ENCODE results near the gene RREB1.

RREB1 gene

DNA sequence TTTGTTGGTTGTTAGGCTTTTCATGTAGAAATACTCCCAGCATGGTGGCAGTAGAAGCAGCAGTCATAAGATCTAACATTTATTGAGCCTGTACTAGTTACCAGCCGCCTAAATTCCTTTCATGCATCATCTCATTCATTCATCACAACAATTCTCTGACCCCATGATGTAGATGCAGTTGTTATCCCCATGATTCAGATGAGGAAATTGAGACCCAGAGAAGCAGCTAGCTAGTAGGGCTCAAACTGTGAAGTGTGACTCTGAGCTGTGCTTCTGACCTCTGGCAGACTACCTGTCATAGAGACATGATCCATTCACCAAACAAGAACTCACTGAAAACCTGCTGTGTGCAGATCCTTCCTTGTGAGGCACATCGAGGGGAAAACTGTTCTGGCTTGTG lies 16.9 kb downstream of the RREB1 start:
- no peaks in the 10 kb centered on the region for H3K9me3 ChIP-seq (ENCODE audit: control insufficient read depth, low read length)
- no peak overlapping the region for H3K4me3 ChIP-seq (ENCODE audit: low read depth, low read length)
- no peak overlapping the region for H3K27ac ChIP-seq
- H3K36me3 ChIP-seq (ENCODE audit: control insufficient read depth, insufficient read depth, low read length), result no peaks in the 10 kb centered on the region
- H3K9ac ChIP-seq, result no peak overlapping the region
- peaks cover 73% of the 10 kb centered on the region for H3K79me2 ChIP-seq
- TF ChIP-seq, protein P1, sequence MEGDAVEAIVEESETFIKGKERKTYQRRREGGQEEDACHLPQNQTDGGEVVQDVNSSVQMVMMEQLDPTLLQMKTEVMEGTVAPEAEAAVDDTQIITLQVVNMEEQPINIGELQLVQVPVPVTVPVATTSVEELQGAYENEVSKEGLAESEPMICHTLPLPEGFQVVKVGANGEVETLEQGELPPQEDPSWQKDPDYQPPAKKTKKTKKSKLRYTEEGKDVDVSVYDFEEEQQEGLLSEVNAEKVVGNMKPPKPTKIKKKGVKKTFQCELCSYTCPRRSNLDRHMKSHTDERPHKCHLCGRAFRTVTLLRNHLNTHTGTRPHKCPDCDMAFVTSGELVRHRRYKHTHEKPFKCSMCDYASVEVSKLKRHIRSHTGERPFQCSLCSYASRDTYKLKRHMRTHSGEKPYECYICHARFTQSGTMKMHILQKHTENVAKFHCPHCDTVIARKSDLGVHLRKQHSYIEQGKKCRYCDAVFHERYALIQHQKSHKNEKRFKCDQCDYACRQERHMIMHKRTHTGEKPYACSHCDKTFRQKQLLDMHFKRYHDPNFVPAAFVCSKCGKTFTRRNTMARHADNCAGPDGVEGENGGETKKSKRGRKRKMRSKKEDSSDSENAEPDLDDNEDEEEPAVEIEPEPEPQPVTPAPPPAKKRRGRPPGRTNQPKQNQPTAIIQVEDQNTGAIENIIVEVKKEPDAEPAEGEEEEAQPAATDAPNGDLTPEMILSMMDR (IDR thresholded peaks at IDR 0.05), result no peak
- no peak overlapping the region for H3K4me2 ChIP-seq (ENCODE audit: low read length)
- H3K4me1 ChIP-seq, result peaks cover 2% of the 10 kb centered on the region
- H3K27me3 ChIP-seq (ENCODE audit: control insufficient read depth, insufficient read depth, low read length), result no peaks in the 10 kb centered on the region
- H2AFZ ChIP-seq, result no peak overlapping the region

DNA sequence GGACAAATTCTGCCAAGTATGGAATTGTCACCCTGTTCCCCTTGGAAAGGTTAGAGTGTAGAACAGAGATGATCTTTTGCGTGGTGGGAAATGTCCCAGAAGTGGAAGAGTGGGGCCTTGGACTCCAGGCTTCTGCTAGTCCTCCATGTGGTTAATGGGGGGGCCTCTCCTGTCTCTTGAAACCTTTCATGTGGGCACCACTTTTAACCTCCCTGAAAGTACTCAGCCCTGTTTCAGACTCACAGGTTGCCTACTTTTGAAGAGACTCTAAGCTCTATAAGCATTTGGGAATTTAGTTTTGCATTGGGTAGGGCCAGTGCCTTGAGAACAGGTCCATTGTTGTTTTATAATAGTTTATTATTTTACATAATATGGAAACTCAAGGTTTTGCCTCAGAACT lies 17.5 kb downstream of the RREB1 start:
- H3K36me3 ChIP-seq (ENCODE audit: control insufficient read depth, insufficient read depth, low read length), result no peaks in the 10 kb centered on the region
- H3K9ac ChIP-seq, result no peak overlapping the region
- H3K4me1 ChIP-seq, result peaks cover 2% of the 10 kb centered on the region
- TF ChIP-seq, protein P1 (IDR thresholded peaks at IDR 0.05), result no peak
- no peak overlapping the region for H2AFZ ChIP-seq
- no peaks in the 10 kb centered on the region for H3K9me3 ChIP-seq (ENCODE audit: control insufficient read depth, low read length)
- no peaks in the 10 kb centered on the region for H3K27me3 ChIP-seq (ENCODE audit: control insufficient read depth, insufficient read depth, low read length)
- H3K27ac ChIP-seq, result no peak overlapping the region
- H3K79me2 ChIP-seq, result peaks cover 72% of the 10 kb centered on the region
- no peak overlapping the region for H3K4me3 ChIP-seq (ENCODE audit: low read depth, low read length)
- H3K4me2 ChIP-seq (ENCODE audit: low read length), result no peak overlapping the region

DNA sequence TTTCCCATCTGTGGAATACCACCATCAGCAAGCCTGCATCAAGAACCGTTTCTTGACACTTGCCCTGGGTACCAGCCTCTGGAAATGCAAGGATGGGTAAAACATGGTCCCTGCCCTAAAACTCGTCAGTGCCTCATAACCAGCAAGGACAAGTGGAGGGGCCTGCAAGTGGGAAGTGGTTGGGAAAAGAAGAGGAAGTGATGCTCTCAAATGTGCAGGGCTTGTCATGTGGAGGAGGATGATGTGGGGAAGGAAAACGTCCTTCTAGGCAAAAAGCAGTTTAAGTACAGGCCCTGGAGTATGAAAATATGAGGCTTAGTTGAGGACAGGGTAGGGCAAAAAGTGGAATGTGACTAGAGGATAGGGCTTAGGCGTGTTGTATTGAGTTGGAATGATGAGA lies 19.0 kb downstream of the RREB1 start:
- H3K4me2 ChIP-seq (ENCODE audit: low read length), result no peak overlapping the region
- H3K4me1 ChIP-seq, result peaks cover 2% of the 10 kb centered on the region
- H3K9ac ChIP-seq, result no peak overlapping the region
- no peaks in the 10 kb centered on the region for H3K9me3 ChIP-seq (ENCODE audit: control insufficient read depth, low read length)
- no peak overlapping the region for H2AFZ ChIP-seq
- TF ChIP-seq, protein P1 (IDR thresholded peaks at IDR 0.05), result no peak
- H3K36me3 ChIP-seq (ENCODE audit: control insufficient read depth, insufficient read depth, low read length), result no peaks in the 10 kb centered on the region
- no peaks in the 10 kb centered on the region for H3K27me3 ChIP-seq (ENCODE audit: control insufficient read depth, insufficient read depth, low read length)
- H3K27ac ChIP-seq, result no peak overlapping the region
- H3K79me2 ChIP-seq, result peaks cover 68% of the 10 kb centered on the region
- no peak overlapping the region for H3K4me3 ChIP-seq (ENCODE audit: low read depth, low read length)

DNA sequence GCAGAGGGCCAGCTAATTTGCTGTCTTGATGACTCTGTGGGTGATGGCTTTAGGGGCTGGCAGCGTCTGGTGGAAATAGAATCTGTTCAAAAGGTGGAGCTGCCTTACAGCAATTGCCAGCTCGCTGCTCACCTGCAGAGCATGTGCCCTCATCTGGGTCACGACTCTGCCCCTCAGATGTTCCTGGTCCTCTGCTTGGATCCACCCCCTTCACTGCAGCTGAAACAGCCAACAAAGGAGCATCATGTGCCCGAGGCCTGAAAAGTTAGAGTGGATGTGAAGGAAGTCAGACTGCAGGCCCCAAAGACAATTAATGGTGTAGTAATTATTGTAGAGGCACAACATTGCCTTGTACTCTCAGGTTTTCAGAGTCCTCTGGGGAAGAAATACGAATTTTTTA lies 19.9 kb downstream of the RREB1 start:
- Histone ChIP-seq H2AFZ (no peak overlapping the region), H3K4me2 (ENCODE audit: low read length) (no peak overlapping the region), H3K27ac (no peak overlapping the region), H3K4me1 (peaks cover 2% of the 10 kb centered on the region), H3K27me3 (ENCODE audit: control insufficient read depth, insufficient read depth, low read length) (no peaks in the 10 kb centered on the region), H3K9ac (no peak overlapping the region), H3K79me2 (peaks cover 62% of the 10 kb centered on the region), H3K36me3 (ENCODE audit: control insufficient read depth, insufficient read depth, low read length) (no peaks in the 10 kb centered on the region), H3K9me3 (ENCODE audit: control insufficient read depth, low read length) (no peaks in the 10 kb centered on the region), H3K4me3 (ENCODE audit: low read depth, low read length) (no peak overlapping the region)
- TF ChIP-seq, protein P1 (IDR thresholded peaks at IDR 0.05), result no peak

DNA sequence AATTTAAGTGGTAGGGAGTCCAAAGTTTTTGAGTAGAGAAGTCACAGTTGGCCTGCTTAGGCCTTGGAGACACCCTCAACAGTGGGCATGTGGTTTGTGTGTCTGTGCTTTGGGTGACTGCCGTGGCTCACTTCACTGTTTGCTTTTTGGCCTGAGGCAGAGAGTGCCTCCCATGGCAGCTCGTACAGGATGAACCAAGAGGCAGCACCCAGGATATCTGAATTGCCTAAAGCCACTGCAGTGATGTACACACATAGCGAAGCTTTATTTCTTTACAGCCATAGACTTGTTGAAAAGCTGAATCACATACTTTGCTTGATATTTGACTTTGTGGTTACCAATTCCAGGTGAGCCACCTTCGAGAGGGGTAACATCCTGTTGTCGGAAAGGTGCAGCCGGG lies 21.6 kb downstream of the RREB1 start:
- Histone ChIP-seq H3K79me2 (peaks cover 55% of the 10 kb centered on the region), H3K27me3 (ENCODE audit: control insufficient read depth, insufficient read depth, low read length) (no peaks in the 10 kb centered on the region), H2AFZ (no peak overlapping the region), H3K27ac (no peak overlapping the region), H3K9me3 (ENCODE audit: control insufficient read depth, low read length) (no peaks in the 10 kb centered on the region), H3K4me1 (peaks cover 2% of the 10 kb centered on the region), H3K9ac (no peak overlapping the region), H3K36me3 (ENCODE audit: control insufficient read depth, insufficient read depth, low read length) (no peaks in the 10 kb centered on the region), H3K4me2 (ENCODE audit: low read length) (no peak overlapping the region), H3K4me3 (ENCODE audit: low read depth, low read length) (no peak overlapping the region)
- TF ChIP-seq, protein P1 (IDR thresholded peaks at IDR 0.05), result no peak

All from parathyroid adenoma (tissue), 2 donors.